T-helper 1 cell treated with Interleukin-12 subunit alpha and Interleukin-12 subunit beta and Interleukin-4 antibody, amounts not matched to agents 30 μg/mL and 1 μg/mL, for 36 hours (primary cell): ENCODE data around the gene RUSC2.
"Not testable (repeated sequence)": the region's sequence is repeated elsewhere in the genome, so short reads cannot be mapped to it uniquely, and the experiment has no call there.

Experiments used
- H3K27ac Mint-ChIP-seq: one replicate; pipeline ENCODE4 v1.8.0; 2021; ENCODE audit warnings: mild to moderate bottlenecking, mixed read lengths
- H3K27me3 Mint-ChIP-seq: one replicate; pipeline ENCODE4 v1.8.0; 2021; ENCODE audit warnings: low read depth, mixed read lengths
- H3K36me3 Mint-ChIP-seq: one replicate; pipeline ENCODE4 v1.8.0; 2021; ENCODE audit warnings: low read depth, mixed read lengths
- H3K4me1 Mint-ChIP-seq: one replicate; pipeline ENCODE4 v1.8.0; 2021; ENCODE audit warnings: low read depth, mixed read lengths
- H3K4me3 Mint-ChIP-seq: one replicate; pipeline ENCODE4 v1.8.0; 2021; ENCODE audit warnings: mild to moderate bottlenecking, moderate library complexity, mixed read lengths
- H3K9me3 Mint-ChIP-seq: one replicate; pipeline ENCODE4 v1.8.0; 2021; ENCODE audit warnings: mixed read lengths

Gene RUSC2

GRCh38 chr9:35522187-35522586, 32.3 kb downstream of the RUSC2 start:
- Mint-ChIP-seq H3K27me3 (no peaks in the 10 kb centered on the region), H3K27ac (no peak overlapping the region), H3K4me3 (no peak overlapping the region), H3K36me3 (no peaks in the 10 kb centered on the region), H3K9me3 (no peaks in the 10 kb centered on the region), H3K4me1 (no peaks in the 10 kb centered on the region)

- Mint-ChIP-seq H3K4me3 (no peak overlapping the region), H3K4me1 (no peaks in the 10 kb centered on the region), H3K9me3 (no peaks in the 10 kb centered on the region), H3K36me3 (no peaks in the 10 kb centered on the region), H3K27ac (no peak overlapping the region), H3K27me3 (no peaks in the 10 kb centered on the region)
Measured at GRCh38 chr9:35522700-35523099, 32.8 kb downstream of the RUSC2 start.

GRCh38 chr9:35523556-35523955, 33.6 kb downstream of the RUSC2 start:
- H3K4me3 Mint-ChIP-seq, H3K9me3 Mint-ChIP-seq, H3K27ac Mint-ChIP-seq, H3K36me3 Mint-ChIP-seq, H3K27me3 Mint-ChIP-seq, H3K4me1 Mint-ChIP-seq: not testable (repeated sequence)

GRCh38 chr9:35526087-35526801, 36.3 kb downstream of the RUSC2 start:
- no peak overlapping the region for H3K27ac Mint-ChIP-seq
- no peak overlapping the region for H3K4me3 Mint-ChIP-seq
- H3K36me3 Mint-ChIP-seq = no peaks in the 10 kb centered on the region
- no peaks in the 10 kb centered on the region for H3K9me3 Mint-ChIP-seq
- no peaks in the 10 kb centered on the region for H3K27me3 Mint-ChIP-seq
- H3K4me1 Mint-ChIP-seq = no peaks in the 10 kb centered on the region

- Mint-ChIP-seq H3K4me3 (no peak overlapping the region), H3K4me1 (no peaks in the 10 kb centered on the region), H3K27ac (no peak overlapping the region), H3K9me3 (no peaks in the 10 kb centered on the region), H3K27me3 (no peaks in the 10 kb centered on the region), H3K36me3 (no peaks in the 10 kb centered on the region)
Measured at GRCh38 chr9:35529161-35529823, 39.4 kb downstream of the RUSC2 start.

GRCh38 chr9:35533398-35533797, 43.5 kb downstream of the RUSC2 start:
- Mint-ChIP-seq H3K36me3 (no peaks in the 10 kb centered on the region), H3K9me3 (no peaks in the 10 kb centered on the region), H3K4me3 (no peak overlapping the region), H3K27ac (no peak overlapping the region), H3K27me3 (no peaks in the 10 kb centered on the region), H3K4me1 (no peaks in the 10 kb centered on the region)

GRCh38 chr9:35534921-35535320, 45.0 kb downstream of the RUSC2 start:
- not testable (repeated sequence) for H3K4me1 Mint-ChIP-seq, H3K36me3 Mint-ChIP-seq, H3K27ac Mint-ChIP-seq, H3K9me3 Mint-ChIP-seq, H3K4me3 Mint-ChIP-seq, H3K27me3 Mint-ChIP-seq

- Mint-ChIP-seq H3K27ac (no peak overlapping the region), H3K4me3 (no peak overlapping the region), H3K4me1 (no peaks in the 10 kb centered on the region), H3K36me3 (no peaks in the 10 kb centered on the region), H3K9me3 (no peaks in the 10 kb centered on the region), H3K27me3 (peaks cover 7% of the 10 kb centered on the region)
Measured at GRCh38 chr9:35537913-35538312, 48.0 kb downstream of the RUSC2 start.

GRCh38 chr9:35538361-35539234, 48.7 kb downstream of the RUSC2 start:
- H3K36me3 Mint-ChIP-seq = no peaks in the 10 kb centered on the region
- no peaks in the 10 kb centered on the region for H3K4me1 Mint-ChIP-seq
- no peaks in the 10 kb centered on the region for H3K9me3 Mint-ChIP-seq
- no peak overlapping the region for H3K4me3 Mint-ChIP-seq
- no peak overlapping the region for H3K27ac Mint-ChIP-seq
- peaks cover 7% of the 10 kb centered on the region for H3K27me3 Mint-ChIP-seq
